ENCODE measurements around the gene POLG2.

- TF ChIP-seq CTCF (IDR thresholded peaks at IDR 0.05) (no peak), POLR2A (IDR thresholded peaks at IDR 0.05) (no peak)
These were observed 32.4 kb upstream of the POLG2 start for GRCh38 chr17:64529221-64529620.

Measured in testis (tissue), 2 donors.